H1 (cell line): ENCODE results near the gene HARS1. TPM values are rescaled to one million over a fixed set of nuclear protein-coding genes. Genes with fewer than 3 reads are reported as not detected.

ENCODE experiments used
- CTCF ChIA-PET: fragments of 300-600 bp; sonication (Branson Sonifier 250); formaldehyde crosslinking; loops from one replicate; lab custom pipeline; 2021; ENCODE audit not compliant: partially characterized antibody; lab: Charles Lee
- POLR2A ChIA-PET: fragments of 300-600 bp; sonication (Branson Sonifier 250); formaldehyde crosslinking; loops from one replicate; lab custom pipeline; 2021; ENCODE audit warnings: inconsistent platforms; ENCODE audit not compliant: partially characterized antibody; lab: Charles Lee
- DNase-seq, 2 experiments: peaks; one replicate each; pipeline versions ENCODE4 v3.0.0 to v3.0.0-alpha.2; 2010 to 2022; ENCODE audit warnings: low spot score in 2 of 2, low read depth in 1 of 2, mixed read lengths in 1 of 2
- FAIRE-seq: peaks from 2 replicates; lab custom pipeline; 2011; peaks lifted over from hg19 to GRCh38; lab: Jason Lieb, UNC
- H2AFZ ChIP-seq: 2 replicates; pipeline ENCODE4 v1.8.1; 2012; ENCODE audit warnings: low read length, inconsistent platforms
- H2AK5ac ChIP-seq: 2 replicates; pipeline ENCODE4 v1.6.1; 2013; ENCODE audit warnings: low read depth, low read length
- H2BK120ac ChIP-seq: replicated peaks from 2 replicates; pipeline ENCODE3; 2013; ENCODE audit warnings: low read depth, low read length, inconsistent platforms
- H2BK12ac ChIP-seq: 2 replicates; pipeline ENCODE4 v1.6.1; 2013; ENCODE audit warnings: low read depth, low read length
- H2BK15ac ChIP-seq: 2 replicates; pipeline ENCODE4 v1.6.1; 2013; ENCODE audit warnings: low read length
- H2BK20ac ChIP-seq: 2 replicates; pipeline ENCODE4 v1.6.1; 2013; ENCODE audit warnings: low read length
- H2BK5ac ChIP-seq: 2 replicates; pipeline ENCODE4 v1.6.1; 2013; ENCODE audit warnings: low read depth, low read length
- H3K14ac ChIP-seq: 2 replicates; pipeline ENCODE4 v1.6.1; 2013; ENCODE audit warnings: inconsistent platforms; ENCODE audit not compliant: insufficient read length
- H3K18ac ChIP-seq: 2 replicates; pipeline ENCODE4 v1.6.1; 2013; ENCODE audit warnings: low read length; ENCODE audit errors: extremely low read depth
- H3K23ac ChIP-seq: 2 replicates; pipeline ENCODE4 v1.6.1; 2013; ENCODE audit warnings: inconsistent platforms; ENCODE audit not compliant: insufficient read length
- H3K23me2 ChIP-seq: 2 replicates; pipeline ENCODE4 v1.6.1; 2013; ENCODE audit warnings: low read depth, low read length
- H3K27ac ChIP-seq: 2 replicates; pipeline ENCODE4 v1.6.1; 2011; ENCODE audit warnings: low read depth, low read length, inconsistent platforms
- H3K27me3 ChIP-seq, 4 experiments: replicated peaks in 1 of 4; 1 replicate in 1 of 4; 2 replicates in 3 of 4; pipeline versions ENCODE4 v1.6.1 to v1.8.1; 2011 to 2013; ENCODE audit warnings: low read length in 3 of 4, mild to moderate bottlenecking in 3 of 4, inconsistent platforms in 2 of 4, mixed read lengths in 2 of 4, moderate library complexity in 1 of 4; ENCODE audit not compliant: control insufficient read depth in 3 of 4, insufficient read depth in 3 of 4; ENCODE audit errors: extremely low read depth in 1 of 4
- H3K36me3 ChIP-seq, 4 experiments: 2 replicates each; pipeline versions ENCODE4 v1.6.1 to v1.8.1; 2011 to 2013; ENCODE audit warnings: mild to moderate bottlenecking in 4 of 4, low read length in 3 of 4, moderate library complexity in 2 of 4, control low read depth in 1 of 4, inconsistent platforms in 1 of 4; ENCODE audit not compliant: insufficient read depth in 4 of 4, control insufficient read depth in 2 of 4
- H3K4ac ChIP-seq: replicated peaks from 2 replicates; pipeline ENCODE3; 2013; ENCODE audit warnings: low read length, low read depth, mixed read lengths, inconsistent platforms; ENCODE audit not compliant: insufficient read length
- H3K4me1 ChIP-seq, 4 experiments: replicated peaks in 1 of 4; 1 replicate in 1 of 4; 2 replicates in 3 of 4; pipeline versions ENCODE4 v1.6.1 to v1.8.1; 2011 to 2013; ENCODE audit warnings: low read length in 3 of 4, inconsistent platforms in 2 of 4, mixed read lengths in 1 of 4; ENCODE audit not compliant: insufficient read depth in 4 of 4, control insufficient read depth in 3 of 4
- H3K4me2 ChIP-seq, 2 experiments: 2 replicates each; pipeline versions ENCODE4 v1.6.1 to v1.8.1; 2011 to 2013; ENCODE audit warnings: low read depth in 2 of 2, low read length in 2 of 2, control low read depth in 1 of 2, inconsistent platforms in 1 of 2, mild to moderate bottlenecking in 1 of 2; ENCODE audit not compliant: insufficient read depth in 1 of 2
- H3K4me3 ChIP-seq, 4 experiments: fragments of 200-600, 300-600 bp in 1 of 4; sonication (generic), shearing (Covaris generic), sonication (Bioruptor Twin) in 1 of 4; 2 replicates each; pipeline versions ENCODE4 v1.5.1 to v1.8.1; 2011 to 2016; ENCODE audit warnings: low read length in 4 of 4, low read depth in 3 of 4, control low read depth in 2 of 4, inconsistent platforms in 2 of 4, mild to moderate bottlenecking in 2 of 4, mixed read lengths in 1 of 4, moderate library complexity in 1 of 4; ENCODE audit not compliant: insufficient read depth in 2 of 4; ENCODE audit errors: extremely low read depth in 1 of 4
- H3K56ac ChIP-seq: replicated peaks from 2 replicates; pipeline ENCODE3; 2013; ENCODE audit warnings: low read depth, mild to moderate bottlenecking, mixed read lengths, low read length, inconsistent platforms; ENCODE audit not compliant: insufficient read length
- H3K79me1 ChIP-seq: 2 replicates; pipeline ENCODE4 v1.6.1; 2013; ENCODE audit warnings: low read depth, low read length, control low read depth
- H3K79me2 ChIP-seq, 2 experiments: 2 replicates each; pipeline versions ENCODE4 v1.6.1 to v1.8.1; 2012 to 2013; ENCODE audit warnings: low read length in 2 of 2, mild to moderate bottlenecking in 2 of 2, inconsistent platforms in 1 of 2; ENCODE audit not compliant: insufficient read depth in 2 of 2, control insufficient read depth in 1 of 2
- H3K9ac ChIP-seq, 4 experiments: replicated peaks in 1 of 4; 1 replicate in 1 of 4; 2 replicates in 3 of 4; pipeline versions ENCODE4 v1.6.1 to v1.8.1; 2011 to 2013; ENCODE audit warnings: low read depth in 3 of 4, low read length in 3 of 4, control low read depth in 2 of 4, mild to moderate bottlenecking in 2 of 4, moderate library complexity in 2 of 4, inconsistent platforms in 1 of 4; ENCODE audit errors: extremely low read depth in 1 of 4
- H3K9me3 ChIP-seq, 2 experiments: 2 replicates each; pipeline versions ENCODE4 v1.6.1 to v1.8.1; 2012 to 2013; ENCODE audit warnings: mild to moderate bottlenecking in 2 of 2, moderate library complexity in 2 of 2, control low read depth in 1 of 2, inconsistent platforms in 1 of 2, low read depth in 1 of 2, low read length in 1 of 2, mixed read lengths in 1 of 2; ENCODE audit not compliant: insufficient read depth in 2 of 2
- H4K20me1 ChIP-seq, 2 experiments: replicated peaks in 1 of 2; 2 replicates each; pipeline versions ENCODE3 to v1.8.1; 2011 to 2013; ENCODE audit warnings: inconsistent platforms in 2 of 2, low read length in 2 of 2, mild to moderate bottlenecking in 1 of 2; ENCODE audit not compliant: insufficient read depth in 2 of 2, control insufficient read depth in 1 of 2
- H4K5ac ChIP-seq: 2 replicates; pipeline ENCODE4 v1.6.1; 2013; ENCODE audit warnings: low read length, low read depth, mixed read lengths, inconsistent platforms; ENCODE audit not compliant: insufficient read length
- H4K8ac ChIP-seq: 2 replicates; pipeline ENCODE4 v1.8.0; 2013; ENCODE audit warnings: mild to moderate bottlenecking, moderate library complexity, low read length, inconsistent platforms; ENCODE audit not compliant: insufficient read depth; ENCODE audit errors: extremely low read depth
- H4K91ac ChIP-seq: replicated peaks from 2 replicates; pipeline ENCODE3; 2013; ENCODE audit warnings: low read length, mixed read lengths, inconsistent platforms; ENCODE audit not compliant: insufficient read length
- GABPA ChIP-seq: IDR thresholded peaks from 2 replicates; pipeline ENCODE4 v1.6.1; 2011; ENCODE audit warnings: mild to moderate bottlenecking, low read length, moderate library complexity, borderline replicate concordance; ENCODE audit not compliant: insufficient read depth
- JUN ChIP-seq: IDR thresholded peaks from 2 replicates; pipeline ENCODE4 v1.6.1; 2011; ENCODE audit warnings: low read depth, mild to moderate bottlenecking, improper control_type of control experiment, low read length
- RBBP5 ChIP-seq: IDR thresholded peaks from 2 replicates; pipeline ENCODE4 v1.7.1; 2012; ENCODE audit warnings: low read depth, mild to moderate bottlenecking, inconsistent platforms, low read length, moderate library complexity, borderline replicate concordance
- SIRT6 ChIP-seq: IDR thresholded peaks from one replicate; pipeline ENCODE4 v1.7.1; 2012; ENCODE audit warnings: low read length, inconsistent platforms
- SP1 ChIP-seq: IDR thresholded peaks from 2 replicates; pipeline ENCODE4 v1.6.1; 2011; ENCODE audit warnings: low read depth, low read length
- ZNF274 ChIP-seq: IDR thresholded peaks from 2 replicates; pipeline ENCODE4 v1.7.0; 2012; ENCODE audit warnings: low read length, borderline replicate concordance; ENCODE audit errors: extremely low read depth
- WGBS, 2 experiments: shearing (Covaris generic) in 1 of 2; methylation state at CpG; one replicate each; pipeline versions ENCODE4 v1.1.6 to v1.1.7; 2013 to 2015; ENCODE audit warnings: low lambda C conversion rate in 2 of 2, mixed read lengths in 2 of 2, inconsistent platforms in 1 of 2, low coverage in 1 of 2, missing lambda C conversion rate in 1 of 2; ENCODE audit not compliant: insufficient replicate concordance in 2 of 2, insufficient coverage in 1 of 2, insufficient read length in 1 of 2; ENCODE audit errors: extremely low coverage in 1 of 2, missing lambda C conversion rate in 1 of 2; 5-methylcytosine and 5-hydroxymethylcytosine counted together
- polyA plus RNA-seq, 7 experiments: library from polyadenylated mRNA; depleted of rRNA in 3 of 7; stranded (reverse) in 5 of 7; unstranded in 2 of 7; fragments of >200 nt in 5 of 7; fragments of 200-250 nt in 2 of 7; gene quantifications; 1 replicate in 5 of 7; 2 replicates in 1 of 7; 4 replicates in 1 of 7; pipeline versions ENCODE4 v1.2.1 to v1.2.3, GENCODE V29; 2011 to 2013; ENCODE audit warnings: missing spikeins in 2 of 7, mixed read lengths in 2 of 7
- total RNA-seq: library from RNA; stranded (reverse); fragmentation: NEBNext Ultra II Directional; extraction: Animal tissue kit (Norgen Biotek cat#: 25700); gene quantifications from 2 replicates; pipeline ENCODE4 v1.2.1, GENCODE V29; 2021
- TF ChIP-seq, protein P1 (sequence below), 3 experiments: IDR thresholded peaks; 1 replicate in 2 of 3; 2 replicates in 1 of 3; pipeline versions ENCODE4 v1.5.1 to v1.6.1; 2011; ENCODE audit warnings: low read length in 3 of 3, mild to moderate bottlenecking in 3 of 3, inconsistent platforms in 2 of 3, low read depth in 1 of 3, moderate library complexity in 1 of 3; ENCODE audit not compliant: insufficient read depth in 1 of 3; ENCODE audit errors: control extremely low read depth in 1 of 3

Gene HARS1
- total and polyA plus RNA-seq, 2 of the 8 experiments (the other 6 are each of a cell fraction or from before 2014, with no cell fraction given) = 27.8 to 56.8 TPM

DNA sequence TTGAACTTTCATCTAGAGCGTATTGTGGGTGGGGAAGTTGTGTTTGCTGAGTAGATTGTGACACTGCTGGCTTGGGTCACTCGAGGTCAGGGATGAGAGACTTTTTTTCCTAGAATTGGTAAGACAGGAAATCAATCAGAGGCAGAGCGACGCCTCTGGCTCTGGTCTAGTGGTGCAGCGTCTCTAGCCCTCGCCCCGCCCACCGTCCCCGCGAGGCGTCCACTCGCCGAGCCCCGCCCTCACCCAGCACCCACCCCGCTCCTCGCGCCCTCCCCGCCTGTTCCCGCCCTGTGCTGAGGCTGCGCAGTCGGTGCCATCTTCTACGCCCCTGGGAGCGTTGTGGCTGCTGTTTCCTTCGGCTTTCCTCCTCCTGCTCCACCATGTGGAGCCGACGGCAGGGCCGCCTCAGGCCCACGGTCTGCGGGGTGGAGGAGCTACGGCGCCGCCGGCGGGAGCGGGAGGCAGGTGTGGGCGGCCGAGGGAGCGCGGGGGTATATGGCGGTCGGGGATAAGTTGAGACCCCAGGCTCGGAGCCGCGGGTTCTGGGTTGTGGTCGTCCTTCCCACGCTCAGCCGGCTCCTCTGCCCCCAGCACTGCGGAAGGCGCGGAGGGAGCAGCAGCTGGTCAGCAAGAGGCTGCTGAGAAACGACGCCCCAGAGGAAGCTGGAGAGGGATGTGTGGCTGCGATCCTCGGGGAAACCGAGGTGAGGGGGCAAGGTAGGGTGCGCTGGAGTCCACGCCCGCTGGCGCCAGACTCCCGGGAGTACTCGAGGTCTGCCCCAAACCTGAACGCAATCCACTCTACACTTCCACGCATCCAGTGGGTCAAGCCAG, 51.8 kb downstream of the HARS1 start, which contains the start of gene TMCO6:
TSS of gene TMCO6 (plus strand) at position 304 of the 834 bp plus-strand sequence. CDS start at position 381, 77 bp downstream.
- FAIRE-seq (no peak), DNase-seq (peak; percentile 86 to 95)
- Histone ChIP-seq H3K4me2 (peak within 1 kb of the TSS; percentile 85 to 100), H3K14ac (peak within 1 kb of the TSS; percentile 27), H3K9ac (peak within 1 kb of the TSS; percentile 67 to 91 (median 80)), H3K4me1 (peaks cover 0 to 4% (median 3%) of the 10 kb centered on the region in 4 experiments; a peak in 4 of 7 replicates), H2AK5ac (no peak within 1 kb of the TSS; the same call in 1 of the 2 replicates), H3K23me2 (peaks cover 6% of the 10 kb centered on the region; the same call in 1 of the 2 replicates), H2AFZ (peak within 1 kb of the TSS; percentile 96), H4K20me1 (peaks cover 0 to 3% of the 10 kb centered on the region in 2 experiments), H3K79me1 (no peaks in the 10 kb centered on the region; the same call in 1 of the 2 replicates), H3K79me2 (peaks cover 0 to 5% of the 10 kb centered on the region in 2 experiments; a peak in 1 of 4 replicates), H2BK5ac (peak within 1 kb of the TSS; percentile 87), H4K5ac (peak within 1 kb of the TSS; percentile 83), H3K4ac (peak within 1 kb of the TSS; percentile 91), H3K36me3 (peaks cover 4 to 26% (median 15%) of the 10 kb centered on the region in 4 experiments; a peak in 7 of 8 replicates), H2BK20ac (no peak within 1 kb of the TSS), H2BK12ac (peak within 1 kb of the TSS; percentile 27; the same call in 1 of the 2 replicates), H2BK120ac (no peak within 1 kb of the TSS), H3K27ac (peak within 1 kb of the TSS; percentile 71), H3K56ac (peak within 1 kb of the TSS; percentile 75), H2BK15ac (peak within 1 kb of the TSS; percentile 72), H3K23ac (no peak within 1 kb of the TSS), H4K8ac (peak within 1 kb of the TSS; percentile 93), H3K18ac (peak within 1 kb of the TSS; percentile 91), H3K9me3 (no peaks in the 10 kb centered on the region), H3K27me3 (no peaks in the 10 kb centered on the region), H3K4me3 (peak within 1 kb of the TSS; percentile 85 to 91 (median 86)), H4K91ac (peak within 1 kb of the TSS; percentile 82)
- ChIA-PET POLR2A (interaction anchor here (0.8 to 2.7 kb wide), 9 partner anchors 8 to 92 kb away, joined by 3 to 27 read pairs (median 4); partner anchors contain the start of genes EIF4EBP3, IK, NDUFA2 and SRA1), CTCF (interaction anchor here (0.7 to 2.7 kb wide), 15 partner anchors 8 to 255 kb away, joined by 3 to 8 read pairs (median 3); partner anchors contain the start of genes EIF4EBP3, HARS1, IK and NDUFA2)
- 3% methylated on average over 41 of the region's 63 CpGs; no CpG with 5 or more reads in 1 of the 2 experiments for WGBS, 2 experiments
- TF ChIP-seq JUN (no peak), GABPA (no peak), RBBP5 (peak; percentile 72; the same call in 1 of the 2 replicates), SIRT6 (no peak), ZNF274 (no peak), SP1 (peak; percentile 24; the same call in 1 of the 2 replicates)
- TF ChIP-seq, protein P1, sequence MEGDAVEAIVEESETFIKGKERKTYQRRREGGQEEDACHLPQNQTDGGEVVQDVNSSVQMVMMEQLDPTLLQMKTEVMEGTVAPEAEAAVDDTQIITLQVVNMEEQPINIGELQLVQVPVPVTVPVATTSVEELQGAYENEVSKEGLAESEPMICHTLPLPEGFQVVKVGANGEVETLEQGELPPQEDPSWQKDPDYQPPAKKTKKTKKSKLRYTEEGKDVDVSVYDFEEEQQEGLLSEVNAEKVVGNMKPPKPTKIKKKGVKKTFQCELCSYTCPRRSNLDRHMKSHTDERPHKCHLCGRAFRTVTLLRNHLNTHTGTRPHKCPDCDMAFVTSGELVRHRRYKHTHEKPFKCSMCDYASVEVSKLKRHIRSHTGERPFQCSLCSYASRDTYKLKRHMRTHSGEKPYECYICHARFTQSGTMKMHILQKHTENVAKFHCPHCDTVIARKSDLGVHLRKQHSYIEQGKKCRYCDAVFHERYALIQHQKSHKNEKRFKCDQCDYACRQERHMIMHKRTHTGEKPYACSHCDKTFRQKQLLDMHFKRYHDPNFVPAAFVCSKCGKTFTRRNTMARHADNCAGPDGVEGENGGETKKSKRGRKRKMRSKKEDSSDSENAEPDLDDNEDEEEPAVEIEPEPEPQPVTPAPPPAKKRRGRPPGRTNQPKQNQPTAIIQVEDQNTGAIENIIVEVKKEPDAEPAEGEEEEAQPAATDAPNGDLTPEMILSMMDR (IDR thresholded peaks at IDR 0.05; ENCODE audit: control extremely low read depth in 1 of 3, insufficient read depth in 1 of 3, low read depth in 1 of 3, low read length in 3 of 3) = peak; percentile 39 to 66 (median 65)
